Hepatocyte (in vitro differentiated cells): ENCODE measurements around the gene AKAP6.

ENCODE experiments used
- CTCF ChIP-seq: fragments of 200-600 bp; sonication (generic); IDR thresholded peaks from 2 replicates; pipeline ENCODE4 v1.5.1; 2016; ENCODE audit warnings: antibody characterized with exemption, mild to moderate bottlenecking; ENCODE audit not compliant: poor library complexity
- EZH2 ChIP-seq: fragments of 200-600 bp; sonication (generic); IDR thresholded peaks from 2 replicates; pipeline ENCODE4 v1.6.1; 2016; ENCODE audit warnings: antibody characterized with exemption, mild to moderate bottlenecking, borderline replicate concordance
- EZH2phosphoT487 ChIP-seq: fragments of 200-600 bp; sonication (generic); IDR thresholded peaks from one replicate; pipeline ENCODE4 v1.6.1; 2018; ENCODE audit warnings: antibody characterized with exemption, mild to moderate bottlenecking, low read depth, moderate library complexity; ENCODE audit not compliant: unreplicated experiment, severe bottlenecking

DNA sequence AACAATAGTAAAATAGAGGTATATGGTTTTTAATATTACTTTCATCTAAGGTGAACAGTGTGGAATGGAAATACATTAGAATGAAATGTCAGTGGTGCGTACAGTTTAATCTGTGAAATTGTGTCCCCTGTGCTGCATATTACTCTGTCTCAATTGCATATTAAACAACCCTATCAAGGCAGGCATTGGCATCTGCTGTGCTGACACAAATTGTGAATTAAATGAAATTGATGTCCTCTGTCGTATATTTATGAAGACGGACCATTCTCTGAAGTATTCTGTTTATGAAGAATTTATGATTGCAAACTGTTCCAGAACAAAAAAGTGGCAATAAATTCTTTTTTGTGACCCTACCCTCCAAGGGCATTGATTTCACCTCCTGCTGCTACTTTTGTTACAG lies 405.2 kb downstream of the AKAP6 start:
- TF ChIP-seq CTCF (no peak), EZH2 (no peak), EZH2phosphoT487 (no peak)
